IMR-90 (cell line): ENCODE data around the gene ROBO1. TPM values are rescaled to one million over a fixed set of nuclear protein-coding genes. Genes with fewer than 3 reads are reported as not detected.

Source experiments
- ATAC-seq: fragments of 200-7000 bp; cut with Tn5 transposase; 2 replicates; pipeline ENCODE4 v1.9.1; 2020; ENCODE audit warnings: low read depth, mild to moderate bottlenecking, moderate library complexity
- BruUV-seq: library from RNA; stranded (reverse); fragments of 400-500 nt; replicated peaks from 2 replicates; lab custom pipeline; 2021; lab: Mats Ljungman, UMichigan
- CTCF ChIA-PET: fragments of 300-600 bp; formaldehyde crosslinking; extraction: SDS; loops from one replicate; lab custom pipeline; 2021; ENCODE audit warnings: antibody characterized with exemption; lab: Yijun Ruan, JAX
- POLR2A ChIA-PET: fragments of 300-600 bp; sonication (Branson Sonifier 250); formaldehyde crosslinking; loops from one replicate; lab custom pipeline; 2022; ENCODE audit warnings: antibody characterized with exemption; ENCODE audit not compliant: unreplicated experiment; lab: Charles Lee
- DNase-seq: peaks from one replicate; pipeline ENCODE4 v3.0.0; 2013
- H2AFZ ChIP-seq: replicated peaks from 2 replicates; pipeline ENCODE3; 2013; ENCODE audit warnings: low read length, mild to moderate bottlenecking; ENCODE audit not compliant: poor library complexity
- H2AK5ac ChIP-seq: 2 replicates; pipeline ENCODE4 v1.6.1; 2013; ENCODE audit warnings: low read depth, low read length, inconsistent platforms
- H2AK9ac ChIP-seq: replicated peaks from 2 replicates; pipeline ENCODE3; 2013; ENCODE audit warnings: mild to moderate bottlenecking, low read depth, low read length, moderate library complexity; ENCODE audit not compliant: poor library complexity
- H2BK120ac ChIP-seq: 2 replicates; pipeline ENCODE4 v1.6.1; 2013; ENCODE audit warnings: low read depth, low read length, inconsistent platforms
- H2BK15ac ChIP-seq: 3 replicates; pipeline ENCODE4 v1.6.1; 2013; ENCODE audit warnings: low read depth, low read length, inconsistent platforms
- H2BK20ac ChIP-seq: 2 replicates; pipeline ENCODE4 v1.6.1; 2013; ENCODE audit warnings: low read depth, mild to moderate bottlenecking, inconsistent platforms, low read length, moderate library complexity
- H2BK5ac ChIP-seq: 2 replicates; pipeline ENCODE4 v1.6.1; 2013; ENCODE audit warnings: mild to moderate bottlenecking, low read depth, low read length, inconsistent platforms; ENCODE audit not compliant: poor library complexity, severe bottlenecking
- H3K14ac ChIP-seq: replicated peaks from 2 replicates; pipeline ENCODE4 v1.6.1; 2013; ENCODE audit warnings: low read depth, low read length, inconsistent platforms
- H3K18ac ChIP-seq: 2 replicates; pipeline ENCODE4 v1.6.1; 2013; ENCODE audit warnings: low read depth, low read length, control low read depth
- H3K23ac ChIP-seq: 2 replicates; pipeline ENCODE4 v1.6.1; 2013; ENCODE audit warnings: low read depth, low read length, inconsistent platforms
- H3K27ac ChIP-seq: 2 replicates; pipeline ENCODE4 v1.5.1; 2013; ENCODE audit warnings: mild to moderate bottlenecking, control low read depth, low read length; ENCODE audit not compliant: insufficient read depth
- H3K27me3 ChIP-seq: 2 replicates; pipeline ENCODE4 v1.6.1; 2013; ENCODE audit warnings: low read length; ENCODE audit not compliant: control insufficient read depth, insufficient read depth
- H3K36me3 ChIP-seq: 2 replicates; pipeline ENCODE4 v1.6.1; 2013; ENCODE audit warnings: low read length, mixed read lengths; ENCODE audit not compliant: control insufficient read depth, insufficient read depth
- H3K4ac ChIP-seq: 2 replicates; pipeline ENCODE4 v1.6.1; 2013; ENCODE audit warnings: low read depth, low read length, inconsistent platforms
- H3K4me1 ChIP-seq: 2 replicates; pipeline ENCODE4 v1.6.1; 2013; ENCODE audit warnings: low read length, mixed read lengths; ENCODE audit not compliant: control insufficient read depth, insufficient read depth
- H3K4me2 ChIP-seq: 2 replicates; pipeline ENCODE4 v1.6.1; 2013; ENCODE audit warnings: low read depth, mild to moderate bottlenecking, control low read depth, low read length, moderate library complexity
- H3K4me3 ChIP-seq: 2 replicates; pipeline ENCODE4 v1.5.1; 2013; ENCODE audit warnings: low read depth, mild to moderate bottlenecking, control low read depth, low read length, moderate library complexity; ENCODE audit not compliant: insufficient read depth
- H3K56ac ChIP-seq: 2 replicates; pipeline ENCODE4 v1.6.1; 2013; ENCODE audit warnings: low read length, inconsistent platforms; ENCODE audit not compliant: insufficient read depth; ENCODE audit errors: extremely low read depth
- H3K79me1 ChIP-seq, 2 experiments: 2 replicates each; pipeline ENCODE4 v1.6.1; 2013; ENCODE audit warnings: low read length in 2 of 2, inconsistent platforms in 1 of 2, low read depth in 1 of 2
- H3K9ac ChIP-seq: 2 replicates; pipeline ENCODE4 v1.6.1; 2013; ENCODE audit warnings: low read depth, low read length, control low read depth
- H3K9me1 ChIP-seq: 2 replicates; pipeline ENCODE4 v1.6.1; 2013; ENCODE audit warnings: low read length, inconsistent platforms; ENCODE audit not compliant: insufficient read depth
- H3K9me3 ChIP-seq: 2 replicates; pipeline ENCODE4 v1.6.1; 2013; ENCODE audit warnings: low read length; ENCODE audit not compliant: control insufficient read depth, insufficient read depth
- H4K20me1 ChIP-seq: 2 replicates; pipeline ENCODE4 v1.6.1; 2013; ENCODE audit warnings: low read length, inconsistent platforms; ENCODE audit not compliant: insufficient read depth
- H4K5ac ChIP-seq: 2 replicates; pipeline ENCODE4 v1.6.1; 2013; ENCODE audit warnings: mild to moderate bottlenecking, low read depth, low read length, control low read depth
- H4K8ac ChIP-seq, 2 experiments: 2 replicates each; pipeline ENCODE4 v1.6.1; 2013; ENCODE audit warnings: low read depth in 2 of 2, low read length in 2 of 2, control low read depth in 1 of 2, inconsistent platforms in 1 of 2
- H4K91ac ChIP-seq: 2 replicates; pipeline ENCODE4 v1.6.1; 2013; ENCODE audit warnings: low read depth, low read length, inconsistent platforms; ENCODE audit not compliant: insufficient read depth
- BHLHE40 ChIP-seq: fragments of 150-350 bp; IDR thresholded peaks from 2 replicates; pipeline ENCODE4 v1.6.1; 2016; ENCODE audit warnings: mild to moderate bottlenecking, low read depth, low read length
- CEBPB ChIP-seq: IDR thresholded peaks from 2 replicates; pipeline ENCODE4 v1.6.1; 2012; ENCODE audit warnings: low read depth, low read length, improper control_type of control experiment
- MAFK ChIP-seq: IDR thresholded peaks from 2 replicates; pipeline ENCODE4 v1.6.1; 2012; ENCODE audit warnings: low read depth, low read length, improper control_type of control experiment
- MAZ ChIP-seq: IDR thresholded peaks from 2 replicates; pipeline ENCODE4 v1.6.1; 2012; ENCODE audit warnings: low read depth, mild to moderate bottlenecking, low read length, improper control_type of control experiment, moderate library complexity, borderline replicate concordance
- MXI1 ChIP-seq: IDR thresholded peaks from 2 replicates; pipeline ENCODE4 v1.6.1; 2012; ENCODE audit warnings: low read depth, mild to moderate bottlenecking, low read length, moderate library complexity, borderline replicate concordance
- NFE2L2 ChIP-seq: fragments of 150-350 bp; IDR thresholded peaks from 2 replicates; pipeline ENCODE4 v1.6.1; 2016; ENCODE audit warnings: low read depth, mild to moderate bottlenecking, low read length
- POLR2A ChIP-seq: IDR thresholded peaks from 2 replicates; pipeline ENCODE4 v1.6.1; 2012; ENCODE audit warnings: mild to moderate bottlenecking, low read depth, low read length
- RCOR1 ChIP-seq: IDR thresholded peaks from 2 replicates; pipeline ENCODE4 v1.6.1; 2012; ENCODE audit warnings: mild to moderate bottlenecking, low read length, improper control_type of control experiment; ENCODE audit not compliant: insufficient replicate concordance
- USF2 ChIP-seq: fragments of 150-350 bp; IDR thresholded peaks from 2 replicates; pipeline ENCODE4 v1.6.1; 2017; ENCODE audit warnings: mild to moderate bottlenecking, antibody characterized with exemption, low read length, low read depth
- WGBS, 2 experiments: methylation state at CpG; one replicate each; pipeline versions ENCODE4 v1.1.5 to v1.1.7; 2013; ENCODE audit warnings: missing lambda C conversion rate in 2 of 2; ENCODE audit not compliant: insufficient read length in 1 of 2; ENCODE audit errors: extremely low coverage in 2 of 2; 5-methylcytosine and 5-hydroxymethylcytosine counted together
- dilution Hi-C: fragments of 300-500 bp; cut with HindIII; formaldehyde crosslinking; loops from one replicate; pipeline ENCODE4 v1.14.3; 2018; ENCODE audit warnings: low sequenced_read_pairs; ENCODE audit not compliant: unreplicated experiment
- in situ Hi-C: fragments of 300-500 bp; cut with MboI; formaldehyde crosslinking; loops from 3 replicates; pipeline ENCODE4 v1.14.3; 2019; ENCODE audit warnings: low sequenced_read_pairs, inconsistent platforms, mixed read lengths
- intact Hi-C: fragments of 100-400 bp; cut with micrococcal nuclease; formaldehyde crosslinking; loops from 2 replicates; pipeline ENCODE4 v1.10.0; 2022
- polyA plus RNA-seq, 3 experiments: library from polyadenylated mRNA; depleted of rRNA; stranded (reverse); fragments of >200 nt; gene quantifications; 2 replicates each; pipeline ENCODE4 v1.2.3, GENCODE V29; 2012; ENCODE audit warnings: low replicate concordance in 1 of 3
- total RNA-seq: library from RNA; depleted of rRNA; stranded (reverse); fragments of >200 nt; gene quantifications from 2 replicates; pipeline ENCODE4 v1.2.3, GENCODE V29; 2012
- TF ChIP-seq, protein P1 (sequence below): fragments of 150-350 bp; IDR thresholded peaks from 2 replicates; pipeline ENCODE4 v1.6.1; 2016; ENCODE audit warnings: low read depth, mild to moderate bottlenecking, low read length, moderate library complexity, borderline replicate concordance
- TF ChIP-seq, protein P2 (sequence below): conservative IDR thresholded peaks from 2 replicates; pipeline ENCODE4 v1.5.1; 2012; ENCODE audit warnings: mild to moderate bottlenecking, low read depth, low read length, improper control_type of control experiment

ROBO1 gene
- total and polyA plus RNA-seq, 2 of the 4 experiments (the other 2 are of a cell fraction): 24.1 to 53.9 TPM

DNA sequence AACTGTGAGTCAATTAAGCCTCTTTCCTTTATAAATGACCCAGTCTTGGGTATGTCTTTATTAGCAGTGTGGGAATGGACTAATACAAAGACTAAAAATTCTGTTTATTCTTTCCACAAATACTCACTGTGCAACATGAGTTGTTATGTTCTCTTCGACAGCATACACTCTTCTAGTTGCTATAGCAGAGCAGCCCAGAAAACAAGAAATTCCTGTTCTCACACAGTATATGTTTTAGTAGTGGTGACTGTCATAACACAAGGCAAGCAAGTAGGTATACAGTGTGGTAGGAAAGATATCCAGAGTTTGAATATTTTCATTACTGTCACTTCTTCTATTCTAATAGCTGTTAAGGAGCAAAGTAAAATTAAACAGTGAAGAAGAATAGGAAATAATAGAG lies 453.3 kb downstream of the ROBO1 start:
- no TSS peak for BruUV-seq
- no peak overlapping the region for H2AK9ac ChIP-seq
- no peaks in the 10 kb centered on the region for H4K20me1 ChIP-seq
- no peak overlapping the region for H3K4me3 ChIP-seq
- H3K36me3 ChIP-seq: no peaks in the 10 kb centered on the region
- H2AFZ ChIP-seq: no peak overlapping the region
- no peaks in the 10 kb centered on the region for H3K9me1 ChIP-seq
- H3K27ac ChIP-seq: no peak overlapping the region
- H3K4ac ChIP-seq: no peak overlapping the region
- ChIA-PET CTCF (no interaction called here), POLR2A (no interaction called here)
- intact Hi-C loops: no loop called here
- H2BK5ac ChIP-seq: no peak overlapping the region
- WGBS, 2 experiments: no CpG with 5 or more reads among the region's 1 CpG
- no peak overlapping the region for H2BK120ac ChIP-seq
- no peak overlapping the region for H3K18ac ChIP-seq
- dilution Hi-C loops: no loop called here
- in situ Hi-C loops: no loop called here
- no peaks in the 10 kb centered on the region for H3K9me3 ChIP-seq
- H2AK5ac ChIP-seq: no peak overlapping the region
- no peak overlapping the region for H4K5ac ChIP-seq
- no peak overlapping the region for H4K8ac ChIP-seq
- no peak overlapping the region for H3K14ac ChIP-seq
- H2BK15ac ChIP-seq: no peak overlapping the region
- no peak overlapping the region for H3K4me2 ChIP-seq
- ATAC-seq (no peak), DNase-seq (no peak)
- H3K56ac ChIP-seq: no peak overlapping the region
- H3K9ac ChIP-seq: no peak overlapping the region
- no peak overlapping the region for H4K91ac ChIP-seq
- no peaks in the 10 kb centered on the region for H3K27me3 ChIP-seq
- no peak overlapping the region for H2BK20ac ChIP-seq
- no peaks in the 10 kb centered on the region for H3K4me1 ChIP-seq
- TF ChIP-seq MAFK: no peak
- TF ChIP-seq USF2: no peak
- no peak for TF ChIP-seq MAZ
- no peak for TF ChIP-seq BHLHE40
- no peak for TF ChIP-seq MXI1
- TF ChIP-seq CEBPB: no peak
- no peak for TF ChIP-seq POLR2A
- no peak for TF ChIP-seq NFE2L2
- TF ChIP-seq RCOR1: no peak
- TF ChIP-seq, protein P1, sequence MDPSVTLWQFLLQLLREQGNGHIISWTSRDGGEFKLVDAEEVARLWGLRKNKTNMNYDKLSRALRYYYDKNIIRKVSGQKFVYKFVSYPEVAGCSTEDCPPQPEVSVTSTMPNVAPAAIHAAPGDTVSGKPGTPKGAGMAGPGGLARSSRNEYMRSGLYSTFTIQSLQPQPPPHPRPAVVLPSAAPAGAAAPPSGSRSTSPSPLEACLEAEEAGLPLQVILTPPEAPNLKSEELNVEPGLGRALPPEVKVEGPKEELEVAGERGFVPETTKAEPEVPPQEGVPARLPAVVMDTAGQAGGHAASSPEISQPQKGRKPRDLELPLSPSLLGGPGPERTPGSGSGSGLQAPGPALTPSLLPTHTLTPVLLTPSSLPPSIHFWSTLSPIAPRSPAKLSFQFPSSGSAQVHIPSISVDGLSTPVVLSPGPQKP: no peak
- TF ChIP-seq, protein P2, sequence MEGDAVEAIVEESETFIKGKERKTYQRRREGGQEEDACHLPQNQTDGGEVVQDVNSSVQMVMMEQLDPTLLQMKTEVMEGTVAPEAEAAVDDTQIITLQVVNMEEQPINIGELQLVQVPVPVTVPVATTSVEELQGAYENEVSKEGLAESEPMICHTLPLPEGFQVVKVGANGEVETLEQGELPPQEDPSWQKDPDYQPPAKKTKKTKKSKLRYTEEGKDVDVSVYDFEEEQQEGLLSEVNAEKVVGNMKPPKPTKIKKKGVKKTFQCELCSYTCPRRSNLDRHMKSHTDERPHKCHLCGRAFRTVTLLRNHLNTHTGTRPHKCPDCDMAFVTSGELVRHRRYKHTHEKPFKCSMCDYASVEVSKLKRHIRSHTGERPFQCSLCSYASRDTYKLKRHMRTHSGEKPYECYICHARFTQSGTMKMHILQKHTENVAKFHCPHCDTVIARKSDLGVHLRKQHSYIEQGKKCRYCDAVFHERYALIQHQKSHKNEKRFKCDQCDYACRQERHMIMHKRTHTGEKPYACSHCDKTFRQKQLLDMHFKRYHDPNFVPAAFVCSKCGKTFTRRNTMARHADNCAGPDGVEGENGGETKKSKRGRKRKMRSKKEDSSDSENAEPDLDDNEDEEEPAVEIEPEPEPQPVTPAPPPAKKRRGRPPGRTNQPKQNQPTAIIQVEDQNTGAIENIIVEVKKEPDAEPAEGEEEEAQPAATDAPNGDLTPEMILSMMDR: no peak
- H3K23ac ChIP-seq: no peak overlapping the region
- H3K79me1 ChIP-seq: no peaks in the 10 kb centered on the region
